ENCODE measurements around the gene KRTAP10-2.

The KRTAP10-2 gene

DNA sequence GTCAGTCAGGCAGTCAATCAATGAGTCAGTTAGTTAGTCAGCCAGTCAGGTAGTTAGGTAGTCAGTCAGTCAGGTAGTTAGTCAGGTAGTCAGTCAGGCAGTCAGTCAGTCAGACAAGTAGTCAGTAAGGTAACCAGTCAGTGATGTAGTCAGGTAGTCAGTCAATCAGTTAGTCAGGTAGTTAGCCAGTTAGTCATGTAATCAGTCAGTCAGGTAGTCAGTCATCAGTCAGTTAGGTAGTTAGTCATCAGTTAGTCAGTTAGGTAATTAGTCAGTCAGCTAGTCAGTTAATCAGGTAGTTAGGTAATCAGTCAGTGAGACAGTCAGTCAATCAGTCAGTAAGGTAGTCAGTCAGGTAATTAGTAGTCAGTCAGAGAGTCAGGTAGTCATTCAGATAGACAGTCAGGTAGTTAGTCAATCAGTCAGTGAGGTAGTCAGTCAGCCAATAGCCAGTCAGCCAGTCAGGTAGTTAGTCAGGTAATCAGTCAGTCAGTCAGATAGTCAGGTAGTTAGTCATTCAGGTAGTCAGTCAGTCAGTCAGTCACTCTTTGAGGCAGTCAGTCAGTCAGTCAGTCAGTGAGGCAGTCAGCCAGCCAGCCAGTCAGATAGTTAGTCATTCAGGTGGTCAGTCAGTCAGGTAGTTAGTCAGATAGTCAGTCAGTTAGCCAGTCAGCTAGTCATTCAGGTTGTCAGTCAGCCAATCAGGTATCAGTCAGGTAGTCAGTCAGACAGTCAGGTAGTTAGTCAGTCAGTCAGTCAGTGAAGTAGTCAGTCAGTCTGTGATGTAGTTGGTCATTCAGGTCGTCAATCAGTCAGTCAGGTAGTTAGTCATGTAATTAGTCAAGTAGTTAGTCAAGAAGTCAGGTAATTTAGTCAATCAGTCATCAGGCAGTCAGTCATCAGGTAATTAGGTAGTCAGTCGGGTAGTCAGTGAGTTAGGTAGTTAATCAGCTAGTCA lies 26.6 kb downstream of the KRTAP10-2 start:
- DNase-seq, result no peak

DNA sequence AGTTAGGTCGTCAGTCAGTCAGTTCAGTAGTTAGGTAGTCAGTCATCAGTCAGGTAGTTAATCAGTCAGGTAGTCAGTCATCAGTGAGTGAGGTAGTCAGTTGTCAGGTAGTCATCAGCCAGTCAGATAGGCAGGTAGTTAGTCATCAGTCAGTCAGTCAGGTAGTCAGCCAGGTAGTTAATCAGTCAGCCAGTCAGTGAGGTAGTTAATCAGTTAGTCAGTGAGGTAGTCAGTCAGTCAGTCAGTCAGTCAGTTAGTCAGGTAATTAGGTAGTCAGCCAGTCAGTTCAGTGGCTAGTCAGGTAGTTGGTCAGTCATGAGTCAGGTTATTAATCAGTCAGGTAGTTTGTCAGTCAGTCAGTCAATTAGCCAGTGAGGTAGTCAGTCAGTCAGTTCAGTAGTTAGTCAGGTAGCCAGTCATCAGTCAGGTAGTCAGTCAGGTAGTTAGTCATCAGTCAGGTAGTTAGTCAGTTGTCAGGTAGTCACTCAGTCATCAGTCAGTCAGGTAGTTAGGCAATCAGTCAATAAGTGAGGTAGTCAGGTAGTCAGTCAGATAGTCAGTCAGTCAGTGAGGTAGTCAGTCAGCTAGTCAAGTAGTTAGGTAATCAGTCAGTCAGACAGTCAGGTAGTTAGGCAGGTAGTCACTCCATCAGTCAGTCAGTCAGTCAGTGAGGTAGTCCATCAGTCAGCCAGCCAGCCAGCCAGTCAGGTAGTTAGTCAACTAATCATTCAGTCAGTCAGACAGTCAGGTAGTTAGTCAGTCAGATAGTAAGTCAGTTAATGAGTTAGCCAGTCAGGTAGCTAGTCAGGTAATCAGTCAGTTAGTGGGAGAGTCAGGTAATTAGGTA lies 27.5 kb downstream of the KRTAP10-2 start:
- no peak for DNase-seq

DNA sequence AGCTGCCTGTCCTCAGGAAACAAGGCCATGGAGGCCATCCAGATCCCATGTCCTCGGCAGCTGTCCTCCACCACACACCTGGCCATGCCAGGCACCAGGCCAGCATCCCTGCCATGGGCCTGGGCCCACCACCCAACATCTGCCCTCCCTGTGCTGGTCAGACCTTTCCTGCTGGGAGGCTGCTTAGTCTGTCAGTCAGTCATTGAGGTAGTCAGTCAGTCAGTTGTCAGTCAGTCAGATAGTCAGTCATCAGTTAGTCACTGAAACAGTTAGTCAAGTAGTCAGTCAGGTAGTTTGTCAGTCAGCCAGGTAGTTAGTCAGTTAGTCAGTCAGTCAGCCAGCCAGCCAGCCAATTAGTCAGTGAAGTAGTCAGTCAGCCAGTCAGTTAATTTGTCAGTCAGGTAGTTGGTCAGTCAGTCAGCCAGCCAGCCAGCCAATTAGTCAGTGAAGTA lies 28.5 kb downstream of the KRTAP10-2 start:
- no peak for DNase-seq

DNA sequence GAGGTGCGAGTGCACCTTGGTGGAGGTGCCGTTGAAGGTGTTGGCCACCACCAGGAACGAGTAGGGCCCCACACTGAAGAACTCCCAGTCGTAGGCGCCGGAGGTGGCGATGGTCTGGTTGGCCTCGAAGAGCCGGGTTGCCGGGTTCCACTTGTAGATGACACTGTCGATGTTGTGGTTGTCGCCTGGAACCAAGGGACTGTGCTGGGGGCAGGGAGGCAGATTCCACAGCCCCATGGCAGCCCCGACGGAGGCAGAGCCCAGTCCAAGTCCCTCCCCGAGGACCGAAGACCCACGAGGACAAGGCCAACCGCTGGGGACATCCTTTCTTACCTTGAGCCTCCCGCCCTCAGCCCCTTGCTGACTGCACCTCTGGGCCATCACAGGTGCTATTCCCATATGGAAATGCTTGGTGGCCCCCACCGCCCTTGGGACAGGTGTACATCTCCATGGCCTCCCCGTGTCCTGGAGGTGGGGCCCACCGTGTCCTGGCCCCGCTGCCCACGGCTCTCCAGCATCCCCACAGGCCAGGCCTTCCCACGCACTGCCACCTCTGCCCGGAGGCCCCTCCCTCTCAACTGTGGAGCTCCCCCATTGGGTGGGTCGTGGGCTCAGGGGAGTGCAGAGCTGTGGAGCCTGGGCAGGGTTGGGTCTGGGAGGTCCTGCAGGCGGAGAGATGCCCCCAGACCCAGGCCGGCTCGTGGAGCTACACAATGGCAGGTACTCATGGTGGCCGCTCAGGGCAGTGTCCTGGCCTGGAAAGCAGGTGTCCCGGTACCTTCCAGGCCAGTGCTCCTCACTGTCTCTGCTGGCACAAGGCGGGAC lies 29.2 kb downstream of the KRTAP10-2 start:
- DNase-seq, result no peak

DNA sequence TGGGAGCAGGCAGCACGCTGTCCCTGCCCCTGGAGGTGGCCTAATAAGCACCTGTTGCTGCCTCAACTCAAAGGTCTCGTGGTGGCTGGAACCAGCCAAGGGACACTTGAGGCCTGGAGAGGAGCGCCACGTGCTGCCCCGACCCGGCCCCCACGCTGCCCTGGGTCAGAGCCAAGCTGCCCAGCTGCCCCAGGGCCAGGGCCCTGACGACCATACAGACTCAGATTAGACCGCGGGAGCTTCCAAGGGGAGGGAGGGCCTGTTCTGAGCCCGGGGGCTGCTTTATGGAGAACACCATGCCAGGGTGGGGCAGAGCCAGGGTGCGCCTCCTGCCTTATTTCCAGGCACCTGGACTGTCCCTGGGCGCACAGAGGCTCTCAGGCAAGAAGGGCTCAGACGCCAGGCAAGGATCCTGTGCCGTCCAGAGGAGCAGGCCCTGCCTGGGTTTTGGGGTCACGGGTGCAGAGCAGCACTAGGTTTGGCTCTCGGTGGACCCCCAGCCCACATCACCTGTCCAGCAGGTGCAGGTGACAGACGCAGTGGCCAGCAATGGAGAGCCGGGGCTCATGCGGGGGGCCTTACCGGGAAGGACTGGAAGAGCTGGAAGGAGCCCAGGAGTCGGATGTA lies 29.9 kb downstream of the KRTAP10-2 start:
- DNase-seq, result no peak

DNA sequence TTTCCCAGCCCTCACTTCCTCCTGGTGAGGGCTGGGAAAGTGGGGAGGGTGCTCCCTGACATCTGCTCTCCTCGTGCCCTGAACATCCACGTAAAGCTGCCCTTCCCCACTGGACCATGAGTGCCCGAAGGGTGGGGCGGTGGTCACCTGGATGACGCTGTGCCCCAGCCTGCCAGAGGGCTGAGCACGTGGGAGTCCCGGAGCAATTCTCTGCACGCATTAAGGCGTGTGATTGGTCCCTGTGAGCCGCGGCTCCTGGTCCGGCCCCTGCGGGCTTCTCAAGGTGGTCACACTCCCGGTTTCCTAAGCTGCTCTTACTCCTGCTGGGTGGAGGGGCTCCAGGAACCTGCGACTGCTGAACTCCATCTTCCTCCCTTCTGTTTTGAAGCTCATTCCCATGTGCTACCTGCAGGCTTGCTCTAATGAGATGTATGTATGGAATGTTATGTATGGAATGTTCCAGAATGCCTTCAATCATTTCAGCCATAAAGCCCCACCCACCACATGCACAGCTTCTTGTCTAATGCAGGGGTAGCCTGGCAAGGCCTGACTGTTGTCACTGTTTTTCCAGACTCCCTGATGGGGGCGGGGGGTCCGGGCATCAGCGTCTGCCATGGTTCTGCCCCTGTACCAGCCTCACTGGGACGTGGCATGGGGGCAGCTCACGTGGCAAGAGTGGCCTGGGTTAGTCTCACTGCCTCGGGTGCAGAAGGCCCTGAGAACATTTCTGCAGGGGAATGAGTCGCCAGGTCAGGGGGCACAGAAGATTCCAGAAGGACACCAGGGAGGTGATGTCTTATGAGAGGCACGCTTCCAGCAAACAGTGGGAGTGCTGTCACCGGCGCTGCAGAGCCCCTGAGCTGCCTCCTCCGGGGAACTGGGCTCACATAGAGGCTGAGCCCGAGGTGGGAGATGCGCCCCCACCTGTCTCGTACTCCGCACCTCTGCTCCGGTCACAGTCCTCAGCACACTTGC lies 30.7 kb downstream of the KRTAP10-2 start:
- DNase-seq, result no peak

DNA sequence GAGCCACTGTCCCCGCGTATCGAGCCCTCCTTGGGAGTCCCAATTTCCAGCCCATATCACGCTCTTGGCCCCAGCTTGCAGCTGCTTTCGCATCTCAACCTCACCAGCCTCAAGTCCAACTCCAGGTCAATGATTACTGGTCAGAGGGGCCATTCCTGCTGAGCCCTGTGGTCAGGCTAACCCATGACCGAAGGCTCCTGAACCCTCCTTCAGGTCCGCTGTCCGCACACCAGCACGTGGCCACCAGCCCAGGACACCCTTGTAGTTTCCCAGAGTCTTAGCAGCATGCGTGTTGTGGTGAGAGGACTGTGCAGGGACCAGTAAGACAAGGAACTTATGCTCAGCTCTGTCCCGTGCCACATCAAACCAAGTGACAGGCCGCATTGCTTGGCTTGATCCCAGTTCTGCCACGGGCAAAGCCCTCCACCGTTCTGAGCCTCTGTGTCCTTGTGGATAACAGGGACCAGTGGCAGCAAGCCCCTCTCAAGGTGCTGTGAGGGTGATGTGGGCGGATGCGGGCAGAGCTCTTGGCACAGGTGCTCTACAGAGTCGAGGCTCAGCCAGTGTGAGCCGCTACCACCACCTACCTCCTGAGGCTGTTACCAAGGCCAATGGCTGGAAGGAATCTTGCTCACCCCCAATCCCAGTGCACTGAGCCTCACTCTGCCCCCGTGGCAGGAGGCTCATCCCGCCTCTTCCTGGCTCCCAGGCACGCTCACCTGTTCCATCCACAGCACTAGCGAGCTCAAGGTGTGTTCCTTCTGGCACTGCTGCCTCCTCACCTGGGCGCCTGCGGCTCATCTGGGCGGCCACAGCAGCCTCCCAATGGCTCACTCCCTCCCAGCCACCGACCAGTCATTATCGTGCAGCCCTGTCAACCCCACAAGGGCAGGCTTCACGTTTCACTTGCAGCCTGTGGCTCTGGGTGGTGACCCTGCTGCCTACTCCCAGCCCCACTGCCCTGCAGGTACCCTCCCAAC lies 31.7 kb downstream of the KRTAP10-2 start:
- no peak for DNase-seq

DNA sequence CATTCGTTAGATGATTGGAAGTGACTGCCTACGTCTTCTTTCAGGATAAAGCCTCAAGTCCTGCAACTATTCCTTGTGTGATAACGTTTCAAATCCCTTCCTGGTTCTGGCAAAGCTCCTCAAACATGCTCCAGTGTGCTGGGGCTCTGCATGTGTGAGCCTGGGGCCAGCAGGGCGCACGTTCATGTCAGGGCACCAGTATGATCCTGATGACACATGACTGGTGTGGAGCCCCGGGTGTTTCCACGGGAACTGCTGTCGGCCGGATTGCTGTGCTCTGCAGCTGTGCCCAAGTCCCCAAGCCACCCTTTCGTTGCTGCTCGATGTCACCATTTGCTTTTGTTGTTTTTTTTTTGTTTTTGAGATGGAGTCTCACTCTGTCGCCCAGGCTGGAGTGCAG lies 32.6 kb downstream of the KRTAP10-2 start:
- no peak for DNase-seq

DNA sequence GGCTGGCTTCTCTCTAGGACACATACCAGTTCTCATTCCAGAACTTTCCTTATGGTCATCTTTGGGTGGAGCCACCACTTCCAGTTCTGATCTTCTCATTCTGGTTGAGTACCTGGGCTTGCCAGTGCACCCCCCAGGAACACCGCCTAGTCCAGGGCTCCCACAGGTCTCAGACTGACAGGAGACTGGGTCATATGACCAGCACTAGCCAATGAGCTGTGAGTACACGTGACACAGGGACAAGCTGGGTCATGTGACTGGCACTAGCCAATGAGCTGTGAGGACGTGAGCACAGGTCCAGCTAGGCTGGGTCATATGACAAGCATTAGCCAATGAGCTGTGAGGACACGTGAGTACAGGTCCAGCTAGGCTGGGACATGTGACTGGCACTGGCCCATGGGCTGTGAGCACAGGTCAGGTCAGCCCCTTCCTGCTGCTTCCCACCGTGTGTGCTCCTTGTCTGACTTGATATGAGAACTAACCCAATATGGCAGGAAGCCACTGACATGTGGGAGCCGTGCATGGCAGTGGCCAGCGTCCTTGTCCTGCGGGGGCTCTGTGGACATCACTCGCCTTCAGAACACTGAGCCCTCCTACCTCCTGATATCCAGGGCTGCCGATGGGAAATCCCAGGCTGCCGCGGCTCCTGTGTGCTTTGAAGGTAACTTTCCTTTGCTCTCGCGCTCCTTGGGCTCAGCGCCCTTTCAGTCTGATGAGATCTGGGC lies 34.0 kb downstream of the KRTAP10-2 start:
- no peak for DNase-seq

DNA sequence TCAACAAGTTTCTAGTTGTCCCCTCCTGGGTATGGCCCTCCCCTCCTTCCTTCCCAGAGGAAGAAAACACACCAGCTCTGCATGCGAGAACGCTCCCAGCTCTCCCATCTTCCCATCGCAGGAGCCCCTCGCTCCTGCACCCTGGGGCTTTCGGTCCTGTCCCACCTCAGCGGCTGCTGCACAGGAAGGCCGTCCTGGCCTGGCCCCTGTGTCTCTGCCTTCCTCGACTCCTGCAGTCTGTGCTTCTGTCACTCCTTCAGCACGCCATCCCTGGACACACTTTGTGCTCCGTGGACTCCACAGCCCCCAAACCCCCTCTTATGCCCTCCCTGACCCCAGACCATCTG lies 34.5 kb downstream of the KRTAP10-2 start:
- no peak for DNase-seq

DNA sequence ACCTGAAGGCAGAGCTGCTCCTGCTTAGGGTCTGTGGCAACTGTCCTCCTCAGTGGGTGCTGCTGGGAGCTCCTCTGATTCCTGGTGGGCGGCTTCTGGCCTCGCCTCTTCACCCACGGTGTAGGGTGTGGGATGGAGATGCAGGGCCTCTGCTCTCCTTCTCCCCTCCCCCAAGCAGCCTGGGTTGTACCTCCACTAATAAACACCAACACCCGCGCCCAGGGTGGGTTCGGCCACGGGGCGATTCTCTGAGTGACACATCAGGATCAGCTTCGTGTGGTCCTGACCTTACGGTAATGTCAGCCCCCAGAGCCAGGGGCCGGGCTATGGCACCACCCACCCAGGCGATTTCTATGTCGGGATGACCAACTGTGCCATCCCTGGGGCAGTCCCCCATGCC lies 35.0 kb downstream of the KRTAP10-2 start:
- DNase-seq, result no peak

DNA sequence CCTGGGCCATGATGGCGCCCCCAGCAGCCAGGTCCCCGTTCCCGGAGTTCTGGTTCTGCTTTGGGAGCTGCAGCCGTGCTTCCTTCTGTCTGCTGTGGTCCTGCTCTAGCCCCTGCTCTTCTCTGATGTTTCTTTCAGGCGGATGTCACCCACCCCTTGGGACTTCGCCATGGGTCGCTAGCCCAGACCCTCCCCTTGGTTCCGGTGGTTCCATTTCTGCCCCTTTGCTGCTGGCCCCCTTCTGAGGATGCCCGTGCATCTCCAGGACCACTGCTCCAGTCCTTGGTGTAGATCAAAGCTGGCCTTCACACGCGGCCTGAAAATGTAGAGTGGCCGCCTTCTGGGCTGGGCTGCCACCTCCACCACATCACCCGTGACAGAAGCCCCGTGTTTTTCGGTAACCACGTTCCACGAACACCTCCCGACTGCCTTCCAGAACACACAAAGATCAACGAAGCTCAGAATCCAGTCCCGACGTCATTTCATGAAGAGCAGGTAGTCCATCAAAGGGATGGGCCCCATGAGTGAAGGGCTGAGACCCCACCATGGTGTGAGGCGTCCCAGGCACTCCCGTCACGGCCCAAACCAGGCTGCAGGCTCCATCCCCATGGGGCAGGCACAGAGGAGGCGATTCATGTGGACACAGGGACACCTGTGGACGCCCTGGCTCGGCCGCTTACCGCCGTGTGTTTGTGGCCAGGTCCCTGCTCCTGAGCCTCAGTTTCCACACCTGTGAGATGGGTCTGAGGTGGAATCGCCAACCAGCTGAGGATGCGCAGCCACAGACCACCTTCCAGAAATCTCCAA lies 35.7 kb downstream of the KRTAP10-2 start:
- DNase-seq, result no peak

DNA sequence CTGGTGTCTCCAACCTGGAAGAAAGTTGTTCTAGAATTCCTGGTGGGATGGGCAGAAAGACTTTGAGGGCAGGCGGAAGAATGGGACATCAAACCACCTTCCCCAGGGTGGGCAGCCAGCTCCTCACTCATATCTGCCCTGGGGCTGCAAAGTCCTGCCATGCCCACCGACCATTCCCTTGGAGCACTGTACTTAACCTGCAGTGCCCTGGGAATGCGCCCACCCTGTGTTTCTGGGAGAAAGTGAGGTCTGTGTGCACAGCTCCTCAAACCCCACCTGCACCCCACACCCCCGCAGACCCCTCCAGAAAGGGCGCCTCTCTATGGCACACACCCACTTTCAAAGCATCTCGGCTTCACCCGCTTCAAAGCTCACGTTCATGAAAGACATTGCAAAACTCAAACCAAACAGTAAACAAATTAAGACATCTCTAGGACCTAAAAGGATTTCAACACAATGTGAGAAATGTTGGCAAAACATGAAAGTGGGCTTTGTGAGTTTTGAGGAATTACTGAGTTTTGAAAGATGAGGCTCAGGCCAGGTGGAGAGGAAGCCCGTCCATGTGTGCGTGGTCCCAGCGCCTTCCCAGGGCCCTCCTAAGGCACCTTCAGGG lies 36.5 kb downstream of the KRTAP10-2 start:
- DNase-seq, result no peak

DNA sequence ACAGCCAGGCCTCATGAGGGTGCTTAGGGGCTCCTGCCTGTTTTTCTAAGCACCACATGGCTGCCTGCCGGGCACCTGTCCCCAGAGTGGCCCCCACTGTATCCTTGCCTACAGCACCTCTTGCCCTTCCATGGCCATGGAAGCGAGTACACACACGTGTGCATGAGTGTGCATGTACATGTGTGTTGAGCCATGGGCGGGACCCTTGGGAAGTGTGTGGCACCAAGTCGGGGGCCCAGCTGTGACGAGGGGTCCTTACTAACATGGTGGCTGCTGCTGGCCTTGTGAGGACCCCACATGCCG lies 37.1 kb downstream of the KRTAP10-2 start:
- DNase-seq, result no peak

DNA sequence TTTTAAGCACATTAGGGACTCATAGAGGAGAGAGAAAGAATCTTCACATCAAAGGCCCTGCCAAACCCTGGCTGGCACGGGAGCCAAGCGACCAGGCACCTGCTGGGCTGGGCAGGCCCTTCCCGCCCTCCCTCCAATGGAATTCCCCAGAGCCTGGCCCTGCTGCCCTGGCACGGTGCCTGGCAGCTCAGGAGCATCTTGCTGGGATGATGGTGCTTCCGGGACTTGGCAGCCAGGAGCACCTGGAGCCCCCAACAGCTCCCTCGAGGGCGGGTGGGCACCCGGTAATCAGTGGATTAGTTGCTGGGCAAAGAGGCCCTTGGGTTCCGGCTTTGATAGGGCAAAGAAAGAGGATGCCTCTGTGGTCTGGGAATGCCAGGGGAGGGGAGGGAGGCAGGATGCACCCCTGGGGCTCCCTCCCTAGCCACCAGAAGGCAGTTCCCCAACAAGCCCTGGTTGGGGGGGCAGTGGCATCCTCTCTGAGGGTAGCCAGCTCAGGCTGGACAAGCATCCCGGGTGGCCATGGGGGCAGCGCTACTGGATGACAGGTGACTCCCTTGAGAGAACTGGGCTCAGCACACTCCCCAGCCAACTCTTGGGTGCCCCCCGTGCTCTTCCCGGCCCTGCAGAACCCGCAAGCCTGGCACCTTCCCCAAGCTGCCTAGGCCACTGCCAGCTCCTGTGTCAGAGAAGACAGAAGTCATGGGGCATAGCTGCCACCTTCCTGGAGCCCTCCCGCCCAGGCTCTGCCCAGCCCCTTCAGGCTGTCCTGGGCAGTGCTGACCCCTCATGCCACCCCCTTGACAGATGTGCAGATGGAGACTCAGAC lies 37.7 kb downstream of the KRTAP10-2 start:
- DNase-seq, result no peak

DNA sequence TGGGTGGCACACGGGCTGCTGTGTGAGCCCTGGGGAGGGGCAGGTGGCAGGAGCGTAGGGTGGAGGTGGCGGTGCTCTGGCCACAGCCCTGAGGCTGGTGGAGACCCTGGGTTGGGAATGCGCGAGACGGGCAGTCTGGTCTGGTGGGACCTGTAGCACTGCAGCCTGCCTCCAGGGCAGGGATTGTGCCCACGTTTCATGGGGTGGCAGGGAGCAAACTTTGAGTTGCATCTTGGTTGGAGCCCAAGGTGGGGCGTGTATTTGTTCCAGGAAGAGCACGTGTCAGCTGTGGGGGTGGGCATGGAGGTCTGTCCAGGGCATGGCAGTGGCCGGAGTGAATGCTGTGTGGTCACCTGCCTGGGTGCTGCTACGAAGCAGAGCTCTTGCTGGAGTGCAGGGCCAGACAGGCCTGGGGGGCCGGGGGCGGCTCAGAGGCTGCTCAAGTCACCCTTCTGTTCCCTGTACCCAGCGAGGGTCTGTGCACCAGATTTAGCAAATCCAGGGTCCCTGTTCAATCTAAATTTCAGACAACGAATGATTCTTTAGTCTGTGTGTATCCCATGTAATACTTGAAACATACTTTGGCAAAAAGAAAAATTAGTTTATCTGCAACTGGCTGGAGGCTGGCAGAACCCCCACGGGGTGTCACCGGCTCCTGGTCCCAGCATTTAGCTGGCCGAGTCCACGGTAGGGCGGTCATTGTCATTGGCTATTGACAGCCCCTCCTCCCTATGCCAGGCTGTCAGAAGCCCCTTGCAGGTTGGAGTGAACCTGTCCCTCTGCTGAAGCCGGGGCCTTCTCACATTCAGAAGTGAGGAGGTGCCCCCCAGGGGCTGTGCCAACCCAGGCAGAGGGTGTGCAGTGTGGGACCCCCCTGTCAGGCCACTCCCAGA lies 38.6 kb downstream of the KRTAP10-2 start:
- no peak for DNase-seq
